M059J (cell line): Measurements from ENCODE around the gene OPN1LW. TPM values are rescaled to one million over a fixed set of nuclear protein-coding genes. Genes with fewer than 3 reads are reported as not detected.

ENCODE experiments used
- total RNA-seq: library from RNA; depleted of rRNA; stranded (reverse); fragments of >200 nt; shearing (Covaris generic); gene quantifications from 2 replicates; pipeline ENCODE4 v1.2.3, GENCODE V29; 2014; rRNA removed

Gene OPN1LW
- total RNA-seq, 1 experiment from 2014 or later, result not detected

Other genes starting within 250 kb of the OPN1LW start
- 1.9 and 2.7 TPM in 2 replicates for gene AVPR2, start 239.6 kb upstream of the OPN1LW start, total RNA-seq
- gene ARHGAP4, start 218.0 kb upstream of the OPN1LW start, total RNA-seq, result 3.1 and 6.1 TPM in 2 replicates
- gene NAA10, start 209.2 kb upstream of the OPN1LW start, total RNA-seq, result 285 and 384 TPM in 2 replicates
- not detected in 2 replicates for gene RENBP, start 199.6 kb upstream of the OPN1LW start, total RNA-seq
- gene HCFC1, start 172.4 kb upstream of the OPN1LW start, total RNA-seq, result 33.9 and 72.3 TPM in 2 replicates
- 8.1 and 10.3 TPM in 2 replicates for gene TMEM187, start 171.5 kb upstream of the OPN1LW start, total RNA-seq
- 89.3 and 152 TPM in 2 replicates for gene IRAK1, start 124.3 kb upstream of the OPN1LW start, total RNA-seq
- gene MECP2, start 46.5 kb upstream of the OPN1LW start, total RNA-seq, result 53.9 and 61.4 TPM in 2 replicates
- gene OPN1MW, start 38.4 kb downstream of the OPN1LW start, total RNA-seq, result not detected in 2 replicates
- not detected in 2 replicates for gene OPN1MW2, start 75.5 kb downstream of the OPN1LW start, total RNA-seq
- gene OPN1MW3, start 113.3 kb downstream of the OPN1LW start, total RNA-seq, result not detected in 2 replicates
- gene TEX28, start 150.9 kb downstream of the OPN1LW start, total RNA-seq, result not detected in 2 replicates
- gene TKTL1, start 151.6 kb downstream of the OPN1LW start, total RNA-seq, result 0.22 TPM in 1 of 2 replicates, not detected in the other
- 1,078 and 2,383 TPM in 2 replicates for gene FLNA, start 230.4 kb downstream of the OPN1LW start, total RNA-seq
- 101 and 105 TPM in 2 replicates for gene EMD, start 235.1 kb downstream of the OPN1LW start, total RNA-seq